Fibroblast of lung (primary cell): ENCODE data around the gene IL2RA. TPM values are rescaled to one million over a fixed set of nuclear protein-coding genes. Genes with fewer than 3 reads are reported as not detected.

Source experiments
- DNase-seq, 2 donors: peaks; one replicate each; pipeline versions ENCODE4 v3.0.0 to v3.0.0-alpha.2; 2010; ENCODE audit warnings: low read depth in 2 of 2
- H2AFZ ChIP-seq: 2 replicates; pipeline ENCODE4 v1.5.1; 2012; ENCODE audit warnings: low read length, control low read depth, inconsistent platforms
- H3K27ac ChIP-seq: 2 replicates; pipeline ENCODE4 v1.5.1; 2011; ENCODE audit warnings: low read length, control low read depth; ENCODE audit not compliant: insufficient read depth
- H3K27me3 ChIP-seq: 2 replicates; pipeline ENCODE4 v1.5.1; 2011; ENCODE audit warnings: mild to moderate bottlenecking, low read length; ENCODE audit not compliant: control insufficient read depth, insufficient read depth
- H3K36me3 ChIP-seq: 2 replicates; pipeline ENCODE4 v1.5.1; 2011; ENCODE audit warnings: low read length; ENCODE audit not compliant: control insufficient read depth, insufficient read depth
- H3K4me1 ChIP-seq: 2 replicates; pipeline ENCODE4 v1.5.1; 2011; ENCODE audit warnings: low read length; ENCODE audit not compliant: control insufficient read depth, insufficient read depth; ENCODE audit errors: extremely low read depth
- H3K4me2 ChIP-seq: 2 replicates; pipeline ENCODE4 v1.5.1; 2011; ENCODE audit warnings: low read length, control low read depth; ENCODE audit not compliant: insufficient read depth; ENCODE audit errors: extremely low read depth
- H3K4me3 ChIP-seq, 4 experiments: fragments of 200-600 bp in 1 of 4; sonication (generic) in 1 of 4; replicated peaks in 1 of 4; 2 replicates each; pipeline ENCODE4 v1.5.1; 2011 to 2016; ENCODE audit warnings: low read length in 4 of 4, low read depth in 3 of 4, mild to moderate bottlenecking in 3 of 4, control low read depth in 2 of 4, inconsistent platforms in 1 of 4, mixed read lengths in 1 of 4; ENCODE audit not compliant: insufficient read depth in 1 of 4; ENCODE audit errors: control extremely low read depth in 1 of 4
- H3K79me2 ChIP-seq: 2 replicates; pipeline ENCODE4 v1.5.1; 2012; ENCODE audit warnings: mild to moderate bottlenecking, low read length, inconsistent platforms; ENCODE audit not compliant: control insufficient read depth, insufficient read depth
- H3K9ac ChIP-seq: 2 replicates; pipeline ENCODE4 v1.5.1; 2011; ENCODE audit warnings: mild to moderate bottlenecking, low read length, control low read depth; ENCODE audit not compliant: insufficient read depth
- H3K9me3 ChIP-seq: 2 replicates; pipeline ENCODE4 v1.5.1; 2012; ENCODE audit warnings: low read depth, low read length; ENCODE audit not compliant: control insufficient read depth, insufficient read depth
- H4K20me1 ChIP-seq: 2 replicates; pipeline ENCODE4 v1.5.1; 2011; ENCODE audit warnings: low read length; ENCODE audit not compliant: control insufficient read depth, insufficient read depth; ENCODE audit errors: extremely low read depth
- EZH2 ChIP-seq: IDR thresholded peaks from 2 replicates; pipeline ENCODE4 v1.5.1; 2012; ENCODE audit warnings: low read length, control low read depth, mild to moderate bottlenecking; ENCODE audit errors: missing control alignments
- polyA plus RNA-seq, 2 donors: library from polyadenylated mRNA; depleted of rRNA in 1 of 2; stranded (reverse) in 1 of 2; unstranded in 1 of 2; fragments of >200 nt; gene quantifications; 2 replicates each; pipeline ENCODE4 v1.2.1, GENCODE V29; 2011 to 2012; ENCODE audit warnings: missing spikeins in 1 of 2
- total RNA-seq: library from RNA; depleted of rRNA; stranded (reverse); fragments of >200 nt; gene quantifications from 2 replicates; pipeline ENCODE4 v1.2.1, GENCODE V29; 2014
- TF ChIP-seq, protein P1 (sequence below), 2 donors: IDR thresholded peaks in 1 of 2; conservative IDR thresholded peaks in 1 of 2; 1 replicate in 1 of 2; 2 replicates in 1 of 2; pipeline ENCODE4 v1.5.1; 2011 to 2012; ENCODE audit warnings: low read length in 2 of 2, control low read depth in 1 of 2, inconsistent platforms in 1 of 2, low read depth in 1 of 2, mild to moderate bottlenecking in 1 of 2

Gene IL2RA
- total and polyA plus RNA-seq, 2 donors (not counting 1 experiment from before 2014, with no cell fraction given): not detected

DNA sequence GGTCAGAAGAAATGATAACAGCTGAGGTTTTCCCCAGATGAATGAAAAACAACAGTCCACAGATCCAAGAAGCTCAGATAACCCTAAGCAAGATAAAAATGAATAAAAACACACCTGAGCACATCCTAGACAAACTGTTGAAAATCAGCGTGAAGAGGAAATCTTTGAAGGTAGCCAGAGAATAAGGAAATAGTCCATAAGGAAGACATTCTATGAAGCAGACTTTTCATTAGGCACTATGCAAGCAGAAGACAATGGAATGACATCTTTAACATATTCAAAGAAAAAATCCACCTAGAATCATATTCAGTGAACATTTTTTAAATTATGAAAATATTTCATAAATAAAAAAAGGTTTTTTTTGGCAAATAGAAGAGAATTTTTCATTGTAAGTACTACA lies 69.8 kb downstream of the IL2RA start:
- Histone ChIP-seq H3K9me3 (no peaks in the 10 kb centered on the region), H3K4me3 (no peak overlapping the region), H2AFZ (no peak overlapping the region), H3K36me3 (no peaks in the 10 kb centered on the region), H3K27ac (no peak overlapping the region), H3K79me2 (no peaks in the 10 kb centered on the region), H3K27me3 (no peaks in the 10 kb centered on the region), H4K20me1 (no peaks in the 10 kb centered on the region), H3K9ac (no peak overlapping the region), H3K4me1 (no peaks in the 10 kb centered on the region), H3K4me2 (no peak overlapping the region)
- TF ChIP-seq, protein P1, sequence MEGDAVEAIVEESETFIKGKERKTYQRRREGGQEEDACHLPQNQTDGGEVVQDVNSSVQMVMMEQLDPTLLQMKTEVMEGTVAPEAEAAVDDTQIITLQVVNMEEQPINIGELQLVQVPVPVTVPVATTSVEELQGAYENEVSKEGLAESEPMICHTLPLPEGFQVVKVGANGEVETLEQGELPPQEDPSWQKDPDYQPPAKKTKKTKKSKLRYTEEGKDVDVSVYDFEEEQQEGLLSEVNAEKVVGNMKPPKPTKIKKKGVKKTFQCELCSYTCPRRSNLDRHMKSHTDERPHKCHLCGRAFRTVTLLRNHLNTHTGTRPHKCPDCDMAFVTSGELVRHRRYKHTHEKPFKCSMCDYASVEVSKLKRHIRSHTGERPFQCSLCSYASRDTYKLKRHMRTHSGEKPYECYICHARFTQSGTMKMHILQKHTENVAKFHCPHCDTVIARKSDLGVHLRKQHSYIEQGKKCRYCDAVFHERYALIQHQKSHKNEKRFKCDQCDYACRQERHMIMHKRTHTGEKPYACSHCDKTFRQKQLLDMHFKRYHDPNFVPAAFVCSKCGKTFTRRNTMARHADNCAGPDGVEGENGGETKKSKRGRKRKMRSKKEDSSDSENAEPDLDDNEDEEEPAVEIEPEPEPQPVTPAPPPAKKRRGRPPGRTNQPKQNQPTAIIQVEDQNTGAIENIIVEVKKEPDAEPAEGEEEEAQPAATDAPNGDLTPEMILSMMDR (conservative IDR thresholded peaks at IDR 0.05 in 1 of 2, IDR thresholded peaks at IDR 0.05 in 1 of 2; ENCODE audit: low read depth in 1 of 2, low read length in 2 of 2): no peak
- no peak for TF ChIP-seq EZH2
- DNase-seq: no peak

DNA sequence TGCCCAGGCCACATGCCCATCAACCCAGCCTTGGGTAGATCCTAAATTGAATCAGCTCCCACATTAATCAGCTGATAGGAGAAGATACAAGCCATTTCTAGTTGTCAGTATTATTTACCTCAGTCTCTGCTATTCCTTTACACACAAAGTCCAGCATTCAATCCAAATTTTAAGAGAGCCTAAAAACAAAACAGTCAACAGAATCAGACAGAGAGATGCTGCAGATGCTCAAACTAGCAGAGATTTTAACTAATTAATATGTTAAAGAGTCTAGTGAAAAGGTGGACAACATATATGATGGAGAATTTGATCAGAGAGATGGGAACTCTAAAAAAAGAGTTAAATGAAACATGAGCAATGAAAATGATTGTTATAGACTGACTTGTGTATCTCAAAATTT lies 70.5 kb downstream of the IL2RA start:
- Histone ChIP-seq H3K36me3 (no peaks in the 10 kb centered on the region), H2AFZ (no peak overlapping the region), H3K9ac (no peak overlapping the region), H3K9me3 (no peaks in the 10 kb centered on the region), H3K4me3 (no peak overlapping the region), H4K20me1 (no peaks in the 10 kb centered on the region), H3K4me1 (no peaks in the 10 kb centered on the region), H3K27me3 (no peaks in the 10 kb centered on the region), H3K79me2 (no peaks in the 10 kb centered on the region), H3K27ac (no peak overlapping the region), H3K4me2 (no peak overlapping the region)
- no peak for TF ChIP-seq EZH2
- TF ChIP-seq, protein P1 (conservative IDR thresholded peaks at IDR 0.05 in 1 of 2, IDR thresholded peaks at IDR 0.05 in 1 of 2; ENCODE audit: low read depth in 1 of 2, low read length in 2 of 2): no peak
- no peak for DNase-seq

GRCh38 chr10:5989756-5990155 lies 72.4 kb downstream of the IL2RA start:
- no peaks in the 10 kb centered on the region for H3K9me3 ChIP-seq
- H3K27ac ChIP-seq: no peak overlapping the region
- H3K4me1 ChIP-seq: no peaks in the 10 kb centered on the region
- no peaks in the 10 kb centered on the region for H3K79me2 ChIP-seq
- no peak overlapping the region for H3K4me3 ChIP-seq
- no peaks in the 10 kb centered on the region for H4K20me1 ChIP-seq
- TF ChIP-seq, protein P1 (conservative IDR thresholded peaks at IDR 0.05 in 1 of 2, IDR thresholded peaks at IDR 0.05 in 1 of 2; ENCODE audit: low read depth in 1 of 2, low read length in 2 of 2): no peak
- TF ChIP-seq EZH2: no peak
- H2AFZ ChIP-seq: no peak overlapping the region
- no peaks in the 10 kb centered on the region for H3K36me3 ChIP-seq
- no peaks in the 10 kb centered on the region for H3K27me3 ChIP-seq
- no peak overlapping the region for H3K9ac ChIP-seq
- no peak overlapping the region for H3K4me2 ChIP-seq
- no peak for DNase-seq
